Activated T-cell treated with anti-CD3 and anti-CD28 coated beads for 4 hours (primary cell): ENCODE measurements around the gene CEP78.
"Not testable (repeated sequence)": the region's sequence is repeated elsewhere in the genome, so short reads cannot be mapped to it uniquely, and the experiment has no call there.

Source experiments
- DNase-seq: peaks from one replicate; pipeline ENCODE4 v3.0.0-alpha.2; 2020

The CEP78 gene, protein sequence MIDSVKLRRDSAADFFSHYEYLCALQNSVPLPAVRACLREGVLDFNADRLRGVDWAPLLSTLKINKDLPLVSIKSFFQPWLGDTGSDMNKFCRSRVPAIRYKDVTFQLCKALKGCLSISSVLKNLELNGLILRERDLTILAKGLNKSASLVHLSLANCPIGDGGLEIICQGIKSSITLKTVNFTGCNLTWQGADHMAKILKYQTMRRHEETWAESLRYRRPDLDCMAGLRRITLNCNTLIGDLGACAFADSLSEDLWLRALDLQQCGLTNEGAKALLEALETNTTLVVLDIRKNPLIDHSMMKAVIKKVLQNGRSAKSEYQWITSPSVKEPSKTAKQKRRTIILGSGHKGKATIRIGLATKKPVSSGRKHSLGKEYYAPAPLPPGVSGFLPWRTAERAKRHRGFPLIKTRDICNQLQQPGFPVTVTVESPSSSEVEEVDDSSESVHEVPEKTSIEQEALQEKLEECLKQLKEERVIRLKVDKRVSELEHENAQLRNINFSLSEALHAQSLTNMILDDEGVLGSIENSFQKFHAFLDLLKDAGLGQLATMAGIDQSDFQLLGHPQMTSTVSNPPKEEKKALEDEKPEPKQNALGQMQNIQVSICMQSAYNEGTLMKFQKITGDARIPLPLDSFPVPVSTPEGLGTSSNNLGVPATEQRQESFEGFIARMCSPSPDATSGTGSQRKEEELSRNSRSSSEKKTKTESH

GRCh38 chr9:78235762-78236550 lies at the start of gene CEP78:
TSS of gene CEP78 (plus strand) at chr9:78236075. CDS start at chr9:78236351, 276 bp downstream.
- DNase-seq = peak; percentile 80

- DNase-seq = no peak
Measured at GRCh38 chr9:78187763-78188484, 48.0 kb upstream of the CEP78 start.

- DNase-seq = no peak
Measured at GRCh38 chr9:78188594-78188993, 47.3 kb upstream of the CEP78 start.

- DNase-seq = no peak
Measured at GRCh38 chr9:78189001-78189400, 46.9 kb upstream of the CEP78 start.

- no peak for DNase-seq
Measured at GRCh38 chr9:78189461-78189860, 46.4 kb upstream of the CEP78 start.

DNA sequence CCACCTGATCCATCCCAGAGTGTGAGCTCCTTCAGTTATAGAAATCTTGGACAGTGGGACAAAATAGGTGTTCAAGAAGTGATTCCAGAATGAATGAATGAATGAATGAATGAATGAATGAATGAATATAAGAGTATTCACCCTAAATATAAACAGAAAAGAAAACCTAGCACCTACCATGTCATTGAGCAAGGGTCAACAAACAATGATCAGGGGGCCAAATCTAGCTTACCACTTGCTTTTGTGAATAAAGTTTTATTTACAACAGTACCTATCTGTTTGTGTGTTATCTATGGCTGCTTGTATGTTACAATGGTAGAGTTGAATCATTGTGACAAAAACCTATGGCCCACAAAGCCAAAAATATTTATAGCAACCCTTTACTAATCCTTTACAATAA lies 43.9 kb upstream of the CEP78 start:
- no peak for DNase-seq

DNA sequence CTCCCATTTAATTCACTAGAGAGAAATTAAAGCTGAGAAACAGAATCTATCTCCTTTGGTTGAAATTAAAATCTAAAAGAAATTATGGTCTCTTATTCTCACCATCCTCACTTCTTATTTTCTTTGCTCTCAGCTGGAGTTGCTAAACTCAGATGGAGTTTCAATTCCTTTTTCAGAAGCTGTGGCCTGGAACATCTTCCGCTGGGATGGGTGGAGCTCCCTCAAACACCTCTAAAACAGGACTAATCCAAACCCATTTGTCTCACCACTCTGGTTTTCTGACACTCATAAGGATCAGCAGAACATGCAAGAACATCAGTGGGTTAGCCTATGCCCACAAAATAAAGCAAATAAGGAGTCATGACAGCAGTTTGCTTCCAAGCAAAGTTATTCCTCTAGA lies 39.6 kb upstream of the CEP78 start:
- DNase-seq = no peak

GRCh38 chr9:78201158-78201777 lies 34.6 kb upstream of the CEP78 start:
- DNase-seq = peak; percentile 20

- DNase-seq = no peak
Measured at GRCh38 chr9:78207319-78207718, 28.6 kb upstream of the CEP78 start.

DNA sequence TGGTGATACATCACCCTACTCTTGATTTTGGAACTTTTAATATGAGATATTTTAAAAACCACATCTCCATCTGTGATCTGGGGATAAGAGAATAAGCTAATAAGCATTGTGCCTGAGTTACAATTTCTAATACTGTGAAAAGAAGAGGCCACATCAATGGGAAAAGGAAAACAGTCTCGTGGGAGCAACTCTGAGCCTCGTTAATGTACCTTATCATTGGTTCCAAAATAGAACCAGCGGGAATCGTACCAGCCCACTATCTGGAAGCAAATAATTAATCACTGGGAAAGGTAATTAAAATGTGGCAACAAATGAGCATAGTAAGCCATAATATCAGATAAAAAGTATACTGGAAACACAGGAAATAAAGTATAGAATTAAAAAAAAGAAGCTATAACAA lies 28.0 kb upstream of the CEP78 start:
- DNase-seq = no peak

DNA sequence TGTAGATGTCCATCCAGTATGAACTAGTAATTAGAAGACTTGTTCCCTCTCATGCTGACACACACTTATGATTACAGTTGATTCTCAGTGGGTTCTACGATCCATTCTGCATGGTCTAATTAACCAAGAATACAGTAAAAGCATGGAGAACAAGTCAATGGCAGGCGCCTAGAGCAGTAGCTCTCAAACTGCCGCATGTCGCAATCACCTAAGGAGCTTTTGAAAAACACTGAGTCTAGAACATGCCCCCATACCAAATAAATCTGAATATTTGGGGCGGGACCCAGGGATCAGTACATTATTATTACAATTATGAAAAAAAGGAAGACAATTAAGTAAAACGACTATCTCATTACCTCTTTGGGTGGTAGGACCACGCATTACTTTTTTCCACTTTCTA lies 26.7 kb upstream of the CEP78 start:
- no peak for DNase-seq

DNA sequence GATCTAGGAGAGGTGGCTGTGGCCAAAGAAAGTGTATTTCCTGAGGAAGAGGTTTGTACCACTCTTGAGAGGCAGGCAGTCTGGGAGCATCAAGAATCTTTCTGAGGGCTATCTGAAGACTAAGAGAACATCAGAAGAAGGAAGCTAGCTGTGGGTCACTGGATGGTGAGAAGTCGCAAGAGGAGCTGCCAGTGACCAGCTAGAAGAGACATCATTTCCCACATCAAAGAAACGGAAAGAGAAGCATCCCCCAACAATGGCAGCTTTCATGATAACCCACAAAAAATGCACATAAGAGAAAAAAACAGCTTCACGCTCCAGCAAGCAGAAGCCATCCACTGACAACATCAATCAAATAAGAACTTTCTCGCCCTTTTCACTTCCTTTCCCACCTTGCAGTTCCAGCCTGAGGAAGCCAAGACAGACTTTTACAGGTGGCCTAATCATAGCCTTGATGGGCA lies 25.0 kb upstream of the CEP78 start:
- DNase-seq = no peak

DNA sequence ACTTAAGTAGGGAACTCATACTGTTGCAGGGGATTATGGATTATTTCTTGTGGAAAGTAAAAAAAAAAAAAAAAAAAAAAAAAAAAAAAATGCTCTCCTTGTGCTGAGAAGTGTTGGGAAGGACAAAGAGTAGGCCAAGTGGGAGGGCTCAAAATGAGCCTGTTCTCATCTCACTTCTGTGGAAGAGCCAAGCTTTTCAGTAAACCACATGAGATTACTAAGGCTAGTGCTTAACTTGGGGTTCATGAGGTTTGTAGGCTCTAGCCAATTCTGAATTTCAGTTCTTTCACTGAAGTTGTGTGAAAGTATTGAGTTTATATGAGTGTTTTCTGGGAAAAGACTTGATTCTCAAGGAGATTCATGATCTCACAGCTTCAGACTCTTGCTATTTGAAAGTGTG lies 23.0 kb upstream of the CEP78 start:
- DNase-seq = no peak

DNA sequence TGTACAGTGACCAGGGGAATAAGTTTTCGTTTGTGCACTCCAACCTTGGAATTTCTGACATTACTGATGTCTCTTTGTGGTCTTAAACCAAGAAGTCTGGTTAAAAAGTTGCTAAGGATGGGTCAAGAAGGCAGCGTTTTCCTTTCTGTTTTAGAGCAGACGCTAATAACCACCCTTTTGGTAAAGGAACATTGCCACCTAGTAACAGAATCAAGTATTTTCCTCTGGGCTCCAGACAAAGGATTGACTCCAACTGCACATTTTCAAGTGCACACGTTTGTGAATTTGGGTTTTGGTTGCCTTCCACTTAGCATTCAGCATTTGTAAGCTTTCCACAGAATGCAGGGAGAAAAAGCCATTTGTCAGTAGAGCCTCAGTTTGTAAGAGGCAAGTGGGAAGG lies 22.2 kb upstream of the CEP78 start:
- DNase-seq = no peak

DNA sequence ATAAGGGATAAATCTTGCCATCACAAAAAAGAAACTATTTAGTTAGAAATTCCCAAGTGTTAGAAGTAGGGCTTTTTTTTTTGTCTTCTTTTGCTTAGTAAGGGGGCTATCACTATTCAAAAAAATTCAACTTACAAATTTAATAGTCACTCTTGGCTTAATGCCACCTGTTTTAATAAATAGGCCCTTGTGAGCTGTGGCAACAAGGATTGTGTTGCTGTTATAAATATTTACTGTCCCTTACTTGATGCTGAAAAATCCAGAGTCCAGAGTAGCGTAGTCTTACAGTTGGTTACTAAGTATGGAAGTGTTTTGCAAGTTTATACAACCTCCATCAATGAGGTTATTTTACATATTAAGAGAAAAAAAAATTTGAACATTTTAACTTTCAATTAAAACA lies 21.4 kb upstream of the CEP78 start:
- no peak for DNase-seq

DNA sequence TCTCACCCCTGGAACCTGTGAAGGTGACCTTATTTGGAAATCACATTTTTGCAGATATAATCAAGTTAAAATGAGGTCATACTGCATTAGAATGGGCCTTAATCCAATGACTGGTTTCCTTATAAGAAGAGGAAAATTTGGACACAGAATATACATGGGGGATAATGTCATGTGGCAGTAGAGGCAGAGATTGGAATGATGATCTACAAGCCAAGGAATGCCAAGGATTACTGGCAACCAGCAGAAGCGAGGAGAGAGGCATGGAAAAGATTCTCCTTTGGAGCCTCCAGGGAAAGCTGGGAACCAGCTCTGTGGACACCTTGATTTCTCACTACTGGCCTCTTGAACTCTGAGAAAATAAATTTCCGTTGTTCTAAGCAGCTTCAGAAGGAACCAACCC lies 20.2 kb upstream of the CEP78 start:
- no peak for DNase-seq

DNA sequence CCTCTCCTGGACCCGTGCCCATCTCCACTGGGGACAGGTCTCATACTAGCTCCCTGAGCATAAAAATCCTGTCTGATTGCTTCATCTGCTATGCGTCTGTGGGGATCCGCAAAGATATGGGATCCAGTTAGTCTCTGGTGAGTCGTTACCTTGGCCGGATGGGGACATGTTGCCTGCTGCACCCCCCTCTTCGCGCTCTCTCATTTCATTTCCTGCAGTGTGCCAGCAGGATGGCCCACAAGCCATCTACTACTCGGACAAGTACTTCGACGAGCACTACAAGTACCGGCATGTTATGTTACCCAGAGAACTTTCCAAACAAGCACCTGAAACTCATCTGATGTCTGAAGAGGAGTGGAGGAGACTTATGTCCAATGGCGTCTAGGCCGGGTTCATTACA lies 17.0 kb upstream of the CEP78 start:
- DNase-seq = no peak

- no peak for DNase-seq
Measured at GRCh38 chr9:78221425-78221824, 14.4 kb upstream of the CEP78 start.

GRCh38 chr9:78221841-78222240 lies 14.0 kb upstream of the CEP78 start:
- DNase-seq = not testable (repeated sequence)

DNA sequence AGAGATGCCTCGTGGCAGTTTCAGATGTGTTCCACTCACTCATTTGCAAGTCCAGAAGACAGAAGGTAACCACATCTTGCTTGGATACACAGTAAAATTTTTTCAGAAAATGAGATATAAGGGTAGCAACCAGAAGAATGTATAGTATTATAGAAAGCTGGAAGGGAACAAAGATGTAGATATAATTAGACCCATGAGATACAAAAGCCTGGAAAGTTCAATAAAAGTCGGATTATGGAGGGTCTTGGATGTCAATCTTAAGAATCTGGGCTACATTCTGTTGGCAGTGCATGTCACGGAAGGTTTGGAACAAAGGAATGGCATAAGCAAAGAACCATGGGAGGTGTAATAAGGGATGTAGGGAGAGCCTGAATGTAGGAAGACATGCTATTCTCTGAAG lies 5.1 kb upstream of the CEP78 start:
- no peak for DNase-seq

DNA sequence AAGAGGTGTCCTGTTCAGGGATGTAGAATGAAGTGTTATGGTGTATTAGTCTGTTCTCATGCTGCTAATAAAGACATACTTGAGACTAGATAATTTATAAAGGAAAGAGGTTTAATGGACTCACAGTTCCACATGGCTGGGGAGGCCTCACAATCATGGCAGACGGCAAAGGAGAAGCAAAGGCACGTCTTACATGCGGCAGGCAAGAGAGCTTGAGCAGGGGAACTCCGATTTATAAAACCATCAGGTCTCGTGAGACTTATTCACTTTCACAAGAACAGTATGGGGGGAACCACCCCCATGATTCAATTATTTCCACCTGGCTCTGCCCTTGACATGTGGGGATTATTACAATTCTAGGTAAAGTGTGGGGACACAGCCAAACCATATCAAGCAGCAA lies 3.4 kb upstream of the CEP78 start:
- DNase-seq = not testable (repeated sequence)

DNA sequence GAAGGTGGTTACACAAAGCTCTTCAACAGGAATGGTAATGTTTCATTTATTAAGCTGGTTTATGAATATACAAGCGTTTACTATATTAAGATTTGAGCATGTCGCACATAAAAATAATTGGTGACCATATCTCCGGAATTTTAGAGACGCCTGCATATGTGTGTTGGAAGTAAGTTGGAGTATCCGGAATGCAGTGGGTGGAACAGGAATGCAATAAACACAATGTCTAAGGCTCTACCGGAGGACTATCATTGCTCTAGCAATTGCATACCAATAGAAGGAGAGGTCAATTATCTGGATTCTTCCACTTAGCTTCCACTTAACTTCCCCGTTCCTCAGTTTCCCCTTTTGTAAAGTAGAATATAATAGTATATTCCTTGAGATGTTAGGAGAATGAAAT lies 1.1 kb upstream of the CEP78 start:
- no peak for DNase-seq
